SK-N-SH (cell line): ENCODE data around the gene FAM149A.

Experiments
- ELF1 ChIP-seq: IDR thresholded peaks from 2 replicates; pipeline ENCODE4 v1.4.0; 2012
- EZH2phosphoT487 ChIP-seq: fragments of 200-600 bp; sonication (generic); IDR thresholded peaks from 2 replicates; pipeline ENCODE4 v1.6.1; 2017; ENCODE audit warnings: low read depth, mixed run types, mild to moderate bottlenecking, antibody characterized with exemption, moderate library complexity, borderline replicate concordance
- FOSL2 ChIP-seq: IDR thresholded peaks from 2 replicates; pipeline ENCODE4 v1.4.0; 2012; ENCODE audit warnings: low read depth, mild to moderate bottlenecking, moderate library complexity, borderline replicate concordance
- GABPA ChIP-seq: IDR thresholded peaks from 2 replicates; pipeline ENCODE4 v1.4.0; 2012; ENCODE audit warnings: low read depth, mild to moderate bottlenecking
- POLR2AphosphoS5 ChIP-seq: IDR thresholded peaks from 2 replicates; pipeline ENCODE4 v1.6.1; 2012; ENCODE audit warnings: low read depth, low read length
- RFX5 ChIP-seq: IDR thresholded peaks from 2 replicates; pipeline ENCODE4 v1.6.1; 2012; ENCODE audit warnings: mild to moderate bottlenecking, improper control_type of control experiment, low read length
- RXRA ChIP-seq: IDR thresholded peaks from 2 replicates; pipeline ENCODE4 v1.4.0; 2012; ENCODE audit warnings: low read depth, mild to moderate bottlenecking, borderline replicate concordance
- TF ChIP-seq, protein P1 (sequence below): IDR thresholded peaks from 2 replicates; pipeline ENCODE4 v1.6.1; 2012; ENCODE audit warnings: mild to moderate bottlenecking, low read depth, low read length, moderate library complexity
- TF ChIP-seq, protein P2 (sequence below): fragments of 200-600 bp; sonication (generic); IDR thresholded peaks from 2 replicates; pipeline ENCODE4 v1.6.1; 2017; ENCODE audit warnings: antibody characterized with exemption, mild to moderate bottlenecking, moderate library complexity

DNA sequence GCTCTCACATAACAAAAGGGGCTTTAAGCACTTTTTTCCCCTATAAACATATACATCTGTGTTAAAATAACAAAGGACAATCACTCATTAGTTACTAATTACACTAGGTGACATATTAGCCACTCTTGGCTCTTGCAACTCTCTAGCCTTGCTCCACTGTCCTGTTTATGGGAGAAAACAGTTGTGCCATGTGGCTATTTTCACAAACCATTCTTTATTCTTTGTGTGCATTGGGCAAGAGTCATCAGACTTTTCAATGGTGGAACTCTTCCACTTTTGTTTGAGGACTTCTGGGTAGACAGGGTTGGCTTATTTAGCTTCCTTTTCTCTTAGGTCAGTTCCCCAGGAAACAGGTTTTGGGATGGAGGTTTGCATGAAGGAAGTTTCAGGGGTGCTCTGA, 16.0 kb upstream of the FAM149A start:
- TF ChIP-seq, protein P1, sequence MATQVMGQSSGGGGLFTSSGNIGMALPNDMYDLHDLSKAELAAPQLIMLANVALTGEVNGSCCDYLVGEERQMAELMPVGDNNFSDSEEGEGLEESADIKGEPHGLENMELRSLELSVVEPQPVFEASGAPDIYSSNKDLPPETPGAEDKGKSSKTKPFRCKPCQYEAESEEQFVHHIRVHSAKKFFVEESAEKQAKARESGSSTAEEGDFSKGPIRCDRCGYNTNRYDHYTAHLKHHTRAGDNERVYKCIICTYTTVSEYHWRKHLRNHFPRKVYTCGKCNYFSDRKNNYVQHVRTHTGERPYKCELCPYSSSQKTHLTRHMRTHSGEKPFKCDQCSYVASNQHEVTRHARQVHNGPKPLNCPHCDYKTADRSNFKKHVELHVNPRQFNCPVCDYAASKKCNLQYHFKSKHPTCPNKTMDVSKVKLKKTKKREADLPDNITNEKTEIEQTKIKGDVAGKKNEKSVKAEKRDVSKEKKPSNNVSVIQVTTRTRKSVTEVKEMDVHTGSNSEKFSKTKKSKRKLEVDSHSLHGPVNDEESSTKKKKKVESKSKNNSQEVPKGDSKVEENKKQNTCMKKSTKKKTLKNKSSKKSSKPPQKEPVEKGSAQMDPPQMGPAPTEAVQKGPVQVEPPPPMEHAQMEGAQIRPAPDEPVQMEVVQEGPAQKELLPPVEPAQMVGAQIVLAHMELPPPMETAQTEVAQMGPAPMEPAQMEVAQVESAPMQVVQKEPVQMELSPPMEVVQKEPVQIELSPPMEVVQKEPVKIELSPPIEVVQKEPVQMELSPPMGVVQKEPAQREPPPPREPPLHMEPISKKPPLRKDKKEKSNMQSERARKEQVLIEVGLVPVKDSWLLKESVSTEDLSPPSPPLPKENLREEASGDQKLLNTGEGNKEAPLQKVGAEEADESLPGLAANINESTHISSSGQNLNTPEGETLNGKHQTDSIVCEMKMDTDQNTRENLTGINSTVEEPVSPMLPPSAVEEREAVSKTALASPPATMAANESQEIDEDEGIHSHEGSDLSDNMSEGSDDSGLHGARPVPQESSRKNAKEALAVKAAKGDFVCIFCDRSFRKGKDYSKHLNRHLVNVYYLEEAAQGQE: no peak
- TF ChIP-seq, protein P2, sequence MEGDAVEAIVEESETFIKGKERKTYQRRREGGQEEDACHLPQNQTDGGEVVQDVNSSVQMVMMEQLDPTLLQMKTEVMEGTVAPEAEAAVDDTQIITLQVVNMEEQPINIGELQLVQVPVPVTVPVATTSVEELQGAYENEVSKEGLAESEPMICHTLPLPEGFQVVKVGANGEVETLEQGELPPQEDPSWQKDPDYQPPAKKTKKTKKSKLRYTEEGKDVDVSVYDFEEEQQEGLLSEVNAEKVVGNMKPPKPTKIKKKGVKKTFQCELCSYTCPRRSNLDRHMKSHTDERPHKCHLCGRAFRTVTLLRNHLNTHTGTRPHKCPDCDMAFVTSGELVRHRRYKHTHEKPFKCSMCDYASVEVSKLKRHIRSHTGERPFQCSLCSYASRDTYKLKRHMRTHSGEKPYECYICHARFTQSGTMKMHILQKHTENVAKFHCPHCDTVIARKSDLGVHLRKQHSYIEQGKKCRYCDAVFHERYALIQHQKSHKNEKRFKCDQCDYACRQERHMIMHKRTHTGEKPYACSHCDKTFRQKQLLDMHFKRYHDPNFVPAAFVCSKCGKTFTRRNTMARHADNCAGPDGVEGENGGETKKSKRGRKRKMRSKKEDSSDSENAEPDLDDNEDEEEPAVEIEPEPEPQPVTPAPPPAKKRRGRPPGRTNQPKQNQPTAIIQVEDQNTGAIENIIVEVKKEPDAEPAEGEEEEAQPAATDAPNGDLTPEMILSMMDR: no peak
- TF ChIP-seq ELF1 (no peak), POLR2AphosphoS5 (no peak), RFX5 (no peak), RXRA (no peak), EZH2phosphoT487 (no peak), FOSL2 (no peak), GABPA (no peak)
